ENCODE results near the gene IL16. TPM values are rescaled to one million over a fixed set of nuclear protein-coding genes. Genes with fewer than 3 reads are reported as not detected.

IL16 gene
- total RNA-seq, 2 experiments from 2014 or later = 76.0 to 81.3 TPM

DNA sequence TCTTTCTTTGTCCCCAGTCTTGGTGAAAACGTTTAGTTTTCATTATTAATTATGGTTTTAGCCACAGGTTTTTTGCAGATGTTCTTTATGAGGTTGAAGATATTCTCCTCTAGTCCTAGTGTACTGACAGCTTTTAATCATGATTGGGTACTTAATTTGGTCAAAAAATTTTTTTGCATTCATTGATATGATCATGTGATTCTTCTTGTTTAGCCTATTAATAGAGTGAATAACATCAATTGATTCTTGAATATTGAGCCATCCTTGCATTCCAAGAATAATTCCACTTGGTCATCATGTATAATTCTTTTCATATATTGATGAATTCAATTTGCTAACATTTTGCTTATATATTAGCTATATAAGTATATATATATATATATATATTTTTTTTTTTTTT lies 46.1 kb downstream of the IL16 start:
- POLR2A ChIA-PET = no interaction called here
- BruUV-seq (replicated peaks) = no TSS peak
- H3K27ac ChIP-seq (ENCODE audit: low read depth, low read length, poor library complexity, severe bottlenecking) = no peak overlapping the region
- intact Hi-C loops (cut with micrococcal nuclease; ENCODE audit: unreplicated experiment) = no loop called here
- H3K9me3 ChIP-seq (ENCODE audit: low read length) = 0 out of 2 replicates have a peak, but pooled peaks cover 10% of the 10 kb centered on the region
- no peaks in the 10 kb centered on the region for H3K36me3 ChIP-seq (ENCODE audit: insufficient read depth, low read length)
- H3K9me2 ChIP-seq (ENCODE audit: insufficient read depth, low read length) = no peaks in the 10 kb centered on the region
- no peak overlapping the region for H2AFZ ChIP-seq (ENCODE audit: low read length)
- H3K4me1 ChIP-seq (ENCODE audit: insufficient read depth, low read length, poor library complexity, severe bottlenecking) = no peaks in the 10 kb centered on the region
- DNase-seq (ENCODE audit: low spot score) = no peak
- CTCF ChIA-PET (ENCODE audit: unreplicated experiment) = no interaction called here
- no peak overlapping the region for H3K4me2 ChIP-seq (ENCODE audit: low read length)
- TF ChIP-seq, protein P1, sequence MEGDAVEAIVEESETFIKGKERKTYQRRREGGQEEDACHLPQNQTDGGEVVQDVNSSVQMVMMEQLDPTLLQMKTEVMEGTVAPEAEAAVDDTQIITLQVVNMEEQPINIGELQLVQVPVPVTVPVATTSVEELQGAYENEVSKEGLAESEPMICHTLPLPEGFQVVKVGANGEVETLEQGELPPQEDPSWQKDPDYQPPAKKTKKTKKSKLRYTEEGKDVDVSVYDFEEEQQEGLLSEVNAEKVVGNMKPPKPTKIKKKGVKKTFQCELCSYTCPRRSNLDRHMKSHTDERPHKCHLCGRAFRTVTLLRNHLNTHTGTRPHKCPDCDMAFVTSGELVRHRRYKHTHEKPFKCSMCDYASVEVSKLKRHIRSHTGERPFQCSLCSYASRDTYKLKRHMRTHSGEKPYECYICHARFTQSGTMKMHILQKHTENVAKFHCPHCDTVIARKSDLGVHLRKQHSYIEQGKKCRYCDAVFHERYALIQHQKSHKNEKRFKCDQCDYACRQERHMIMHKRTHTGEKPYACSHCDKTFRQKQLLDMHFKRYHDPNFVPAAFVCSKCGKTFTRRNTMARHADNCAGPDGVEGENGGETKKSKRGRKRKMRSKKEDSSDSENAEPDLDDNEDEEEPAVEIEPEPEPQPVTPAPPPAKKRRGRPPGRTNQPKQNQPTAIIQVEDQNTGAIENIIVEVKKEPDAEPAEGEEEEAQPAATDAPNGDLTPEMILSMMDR (conservative IDR thresholded peaks at IDR 0.05; ENCODE audit: low read length) = no peak
- TF ChIP-seq EZH2phosphoT487 (IDR thresholded peaks at IDR 0.05; ENCODE audit: borderline replicate concordance, low read depth, low read length) = no peak
- no peaks in the 10 kb centered on the region for H3K79me2 ChIP-seq (ENCODE audit: insufficient read depth, low read depth, low read length)
- no peaks in the 10 kb centered on the region for H4K20me1 ChIP-seq (ENCODE audit: insufficient read depth, low read length)
- no peak overlapping the region for H3K4me3 ChIP-seq (ENCODE audit: low read depth, low read length, poor library complexity, severe bottlenecking)

- no peak for DNase-seq (ENCODE audit: low spot score)
- 0 out of 2 replicates have a peak, but pooled peaks cover 10% of the 10 kb centered on the region for H3K9me3 ChIP-seq (ENCODE audit: low read length)
- BruUV-seq (replicated peaks) = no TSS peak
- no peak overlapping the region for H3K27ac ChIP-seq (ENCODE audit: low read depth, low read length, poor library complexity, severe bottlenecking)
- no peak overlapping the region for H3K4me3 ChIP-seq (ENCODE audit: low read depth, low read length, poor library complexity, severe bottlenecking)
- intact Hi-C loops (cut with micrococcal nuclease; ENCODE audit: unreplicated experiment) = no loop called here
- H3K4me1 ChIP-seq (ENCODE audit: insufficient read depth, low read length, poor library complexity, severe bottlenecking) = no peaks in the 10 kb centered on the region
- TF ChIP-seq EZH2phosphoT487 (IDR thresholded peaks at IDR 0.05; ENCODE audit: borderline replicate concordance, low read depth, low read length) = no peak
- TF ChIP-seq, protein P1 (conservative IDR thresholded peaks at IDR 0.05; ENCODE audit: low read length) = no peak
- no peak overlapping the region for H3K4me2 ChIP-seq (ENCODE audit: low read length)
- CTCF ChIA-PET (ENCODE audit: unreplicated experiment) = no interaction called here
- no peaks in the 10 kb centered on the region for H3K79me2 ChIP-seq (ENCODE audit: insufficient read depth, low read depth, low read length)
- H2AFZ ChIP-seq (ENCODE audit: low read length) = no peak overlapping the region
- H3K36me3 ChIP-seq (ENCODE audit: insufficient read depth, low read length) = no peaks in the 10 kb centered on the region
- H3K9me2 ChIP-seq (ENCODE audit: insufficient read depth, low read length) = no peaks in the 10 kb centered on the region
- H4K20me1 ChIP-seq (ENCODE audit: insufficient read depth, low read length) = no peaks in the 10 kb centered on the region
- POLR2A ChIA-PET = interaction anchor here (1.2 kb wide), 1 partner anchor 21 kb away, joined by 5 read pairs; no protein-coding TSS in a partner anchor
Observed at GRCh38 chr15:81244306-81244705, 47.6 kb downstream of the IL16 start.

DNA sequence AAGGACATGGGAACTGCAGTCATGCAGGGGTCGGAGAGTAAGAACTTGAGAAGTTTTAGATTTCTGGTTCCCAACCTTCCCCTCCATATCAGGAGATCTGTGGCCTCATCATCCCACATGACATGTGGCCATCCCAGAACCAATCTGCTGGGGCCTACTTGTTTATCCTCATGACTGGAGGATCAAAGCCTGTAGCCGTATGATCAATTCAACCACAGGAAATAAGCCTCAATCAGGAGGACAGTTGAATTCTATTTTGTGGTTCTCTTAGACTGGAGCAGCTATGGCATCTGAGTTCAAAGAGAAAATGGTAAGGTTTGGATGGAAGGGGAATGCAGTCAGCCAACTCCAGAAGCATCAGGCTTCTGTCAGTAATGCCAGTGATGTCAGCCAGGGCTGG lies 57.2 kb downstream of the IL16 start:
- Histone ChIP-seq H3K79me2 (ENCODE audit: insufficient read depth, low read depth, low read length) (no peaks in the 10 kb centered on the region), H3K4me3 (ENCODE audit: low read depth, low read length, poor library complexity, severe bottlenecking) (no peak overlapping the region), H3K9me2 (ENCODE audit: insufficient read depth, low read length) (no peaks in the 10 kb centered on the region), H3K27ac (ENCODE audit: low read depth, low read length, poor library complexity, severe bottlenecking) (no peak overlapping the region), H4K20me1 (ENCODE audit: insufficient read depth, low read length) (no peaks in the 10 kb centered on the region), H3K9me3 (ENCODE audit: low read length) (no peaks in the 10 kb centered on the region), H3K4me1 (ENCODE audit: insufficient read depth, low read length, poor library complexity, severe bottlenecking) (no peaks in the 10 kb centered on the region), H3K36me3 (ENCODE audit: insufficient read depth, low read length) (no peaks in the 10 kb centered on the region), H2AFZ (ENCODE audit: low read length) (no peak overlapping the region), H3K4me2 (ENCODE audit: low read length) (no peak overlapping the region)
- ChIA-PET CTCF (ENCODE audit: unreplicated experiment) (no interaction called here), POLR2A (interaction anchor here (0.6 kb wide), 1 partner anchor 9 kb away, joined by 3 read pairs; no protein-coding TSS in a partner anchor)
- no peak for TF ChIP-seq EZH2phosphoT487 (IDR thresholded peaks at IDR 0.05; ENCODE audit: borderline replicate concordance, low read depth, low read length)
- DNase-seq (ENCODE audit: low spot score) = no peak
- intact Hi-C loops (cut with micrococcal nuclease; ENCODE audit: unreplicated experiment) = no loop called here
- BruUV-seq (replicated peaks) = no TSS peak

All from OCI-LY7 (cell line).